Gastrocnemius medialis (tissue), 4 donors: ENCODE data around the gene EMC1.

Source experiments
- POLR2A ChIP-seq, 2 donors: fragments of 450-650 bp; IDR thresholded peaks; one replicate each; pipeline ENCODE4 v1.6.1; 2017; ENCODE audit warnings: antibody characterized with exemption in 2 of 2, mild to moderate bottlenecking in 2 of 2, moderate library complexity in 2 of 2
- TF ChIP-seq, protein P1 (sequence below), 5 experiments: fragments of 450-650 bp in 3 of 5; fragments of 200-600 bp in 2 of 5; sonication (generic) in 2 of 5; IDR thresholded peaks in 4 of 5; conservative IDR thresholded peaks in 1 of 5; 1 replicate in 4 of 5; 2 replicates in 1 of 5; pipeline ENCODE4 v1.5.1; 2016 to 2019; ENCODE audit warnings: antibody characterized with exemption in 5 of 5, mild to moderate bottlenecking in 3 of 5, moderate library complexity in 3 of 5

GRCh38 chr1:19166066-19166465 is 85.3 kb downstream of the EMC1 start:
- TF ChIP-seq, protein P1, sequence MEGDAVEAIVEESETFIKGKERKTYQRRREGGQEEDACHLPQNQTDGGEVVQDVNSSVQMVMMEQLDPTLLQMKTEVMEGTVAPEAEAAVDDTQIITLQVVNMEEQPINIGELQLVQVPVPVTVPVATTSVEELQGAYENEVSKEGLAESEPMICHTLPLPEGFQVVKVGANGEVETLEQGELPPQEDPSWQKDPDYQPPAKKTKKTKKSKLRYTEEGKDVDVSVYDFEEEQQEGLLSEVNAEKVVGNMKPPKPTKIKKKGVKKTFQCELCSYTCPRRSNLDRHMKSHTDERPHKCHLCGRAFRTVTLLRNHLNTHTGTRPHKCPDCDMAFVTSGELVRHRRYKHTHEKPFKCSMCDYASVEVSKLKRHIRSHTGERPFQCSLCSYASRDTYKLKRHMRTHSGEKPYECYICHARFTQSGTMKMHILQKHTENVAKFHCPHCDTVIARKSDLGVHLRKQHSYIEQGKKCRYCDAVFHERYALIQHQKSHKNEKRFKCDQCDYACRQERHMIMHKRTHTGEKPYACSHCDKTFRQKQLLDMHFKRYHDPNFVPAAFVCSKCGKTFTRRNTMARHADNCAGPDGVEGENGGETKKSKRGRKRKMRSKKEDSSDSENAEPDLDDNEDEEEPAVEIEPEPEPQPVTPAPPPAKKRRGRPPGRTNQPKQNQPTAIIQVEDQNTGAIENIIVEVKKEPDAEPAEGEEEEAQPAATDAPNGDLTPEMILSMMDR (IDR thresholded peaks at IDR 0.05 in 4 of 5, conservative IDR thresholded peaks at IDR 0.05 in 1 of 5), result no peak
- no peak for TF ChIP-seq POLR2A (IDR thresholded peaks at IDR 0.05)
